K562 (cell line): ENCODE data around the gene RHBDF2. TPM values are rescaled to one million over a fixed set of nuclear protein-coding genes. Genes with fewer than 3 reads are reported as not detected.

ENCODE experiments used
- CHCHD3 ChIP-seq: fragments of 250-450 bp; sonication (Bioruptor Pico); IDR thresholded peaks from 2 replicates; pipeline ENCODE4 v2.1.2; 2022; ENCODE audit warnings: mild to moderate bottlenecking
- COPS2 ChIP-seq: fragments of 450-650 bp; conservative IDR thresholded peaks from 2 replicates; pipeline ENCODE4 v1.6.1; 2016; ENCODE audit warnings: mild to moderate bottlenecking, moderate library complexity
- E2F4 ChIP-seq: sonication (generic); formaldehyde crosslinking; IDR thresholded peaks from 2 replicates; pipeline ENCODE4 v1.8.0; 2022; ENCODE audit warnings: mild to moderate bottlenecking, low read depth, missing genetic modification reagents
- EGR1 ChIP-seq: fragments of 450-650 bp; conservative IDR thresholded peaks from 2 replicates; pipeline ENCODE4 v1.6.1; 2017; ENCODE audit warnings: mild to moderate bottlenecking
- FOXK1 ChIP-seq: sonication (generic); formaldehyde crosslinking; IDR thresholded peaks from 2 replicates; pipeline ENCODE4 v1.8.0; 2022; ENCODE audit warnings: missing genetic modification reagents, mild to moderate bottlenecking, borderline replicate concordance
- GTF2F1 ChIP-seq: IDR thresholded peaks from 2 replicates; pipeline ENCODE4 v1.6.1; 2011; ENCODE audit warnings: low read depth, low read length, improper control_type of control experiment
- HCFC1 ChIP-seq: IDR thresholded peaks from 2 replicates; pipeline ENCODE4 v1.6.1; 2012; ENCODE audit warnings: low read depth, low read length, improper control_type of control experiment
- HDAC2 ChIP-seq: fragments of 450-650 bp; IDR thresholded peaks from 2 replicates; pipeline ENCODE4 v1.6.1; 2016; ENCODE audit warnings: mild to moderate bottlenecking
- IRF1 ChIP-seq: sonication (generic); formaldehyde crosslinking; IDR thresholded peaks from 2 replicates; pipeline ENCODE4 v1.8.0; 2022; ENCODE audit warnings: missing genetic modification reagents, mild to moderate bottlenecking, borderline replicate concordance
- LCOR ChIP-seq: sonication (generic); formaldehyde crosslinking; IDR thresholded peaks from 2 replicates; pipeline ENCODE4 v1.8.0; 2022; ENCODE audit warnings: mild to moderate bottlenecking, missing genetic modification reagents
- RCOR1 ChIP-seq, 2 experiments: IDR thresholded peaks; 2 replicates each; pipeline ENCODE4 v1.6.1; 2012; ENCODE audit warnings: low read depth in 2 of 2, low read length in 2 of 2, borderline replicate concordance in 1 of 2, improper control_type of control experiment in 1 of 2
- RFX1 ChIP-seq: fragments of 450-650 bp; IDR thresholded peaks from 2 replicates; pipeline ENCODE4 v1.6.1; 2016; ENCODE audit warnings: mild to moderate bottlenecking, moderate library complexity
- SNAPC5 ChIP-seq: fragments of 250-450 bp; sonication (Bioruptor Pico); IDR thresholded peaks from 2 replicates; pipeline ENCODE4 v1.8.0; 2021; ENCODE audit warnings: moderate library complexity, mild to moderate bottlenecking, inconsistent platforms
- TAF1 ChIP-seq: IDR thresholded peaks from 2 replicates; pipeline ENCODE4 v1.6.1; 2011; ENCODE audit warnings: mild to moderate bottlenecking, low read length, moderate library complexity; ENCODE audit not compliant: insufficient read depth, control insufficient read depth, severe bottlenecking; ENCODE audit errors: extremely low read depth
- ZFX ChIP-seq: sonication (generic); formaldehyde crosslinking; IDR thresholded peaks from 2 replicates; pipeline ENCODE4 v1.8.0; 2022; ENCODE audit warnings: mild to moderate bottlenecking, missing genetic modification reagents, moderate library complexity
- ZKSCAN1 ChIP-seq: fragments of 150-350 bp; IDR thresholded peaks from 2 replicates; pipeline ENCODE4 v1.6.1; 2016; ENCODE audit warnings: low read depth, low read length
- ZNF133 ChIP-seq: fragments of 250-450 bp; sonication (Bioruptor Pico); IDR thresholded peaks from 2 replicates; pipeline ENCODE4 v1.4.0; 2020; ENCODE audit warnings: mild to moderate bottlenecking
- ZNF146 ChIP-seq: IDR thresholded peaks from one replicate; pipeline ENCODE4 v1.6.1; 2018; ENCODE audit warnings: missing compliant biosample characterization; ENCODE audit not compliant: unreplicated experiment
- ZNF274 ChIP-seq: IDR thresholded peaks from 2 replicates; pipeline ENCODE4 v1.6.1; 2011; ENCODE audit warnings: low read depth, mild to moderate bottlenecking, low read length, moderate library complexity, borderline replicate concordance
- ZNF316 ChIP-seq: fragments of 450-650 bp; IDR thresholded peaks from 2 replicates; pipeline ENCODE4 v1.6.1; 2016
- ZNF436 ChIP-seq: fragments of 250-450, 450-650 bp; sonication (Bioruptor Pico); formaldehyde crosslinking; IDR thresholded peaks from 2 replicates; pipeline ENCODE4 v1.7.0; 2020; ENCODE audit warnings: mild to moderate bottlenecking
- ZNF717 ChIP-seq: fragments of 250-450 bp; sonication (Bioruptor Pico); IDR thresholded peaks from 2 replicates; pipeline ENCODE4 v1.5.0; 2021
- ZNF764 ChIP-seq: fragments of 250-450 bp; sonication (Bioruptor Pico); IDR thresholded peaks from 2 replicates; pipeline ENCODE4 v1.4.0; 2020; ENCODE audit warnings: low read depth, mild to moderate bottlenecking, moderate library complexity
- polyA plus RNA-seq, 8 experiments: library from polyadenylated mRNA; depleted of rRNA in 4 of 8; stranded (reverse) in 5 of 8; unstranded in 3 of 8; fragments of >200 nt; fragmentation: Nextera tagmentation in 2 of 8; fragmentation: Illumina TruSeq in 1 of 8; extraction: Ambion mirVana in 2 of 8; extraction: Trizol in 1 of 8; gene quantifications; 2 replicates each; pipeline versions ENCODE4 v1.2.1 to v1.2.3, GENCODE V29; 2011 to 2014; ENCODE audit warnings: inconsistent platforms in 1 of 8, missing spikeins in 1 of 8
- total RNA-seq, 7 experiments: library from RNA; depleted of rRNA in 6 of 7; stranded (reverse); fragments of >200 nt in 6 of 7; fragmentation: Illumina TruSeq in 2 of 7; extraction: Trizol in 2 of 7; gene quantifications; 2 replicates each; pipeline versions ENCODE4 v1.2.1 to v1.2.3, GENCODE V29; 2011 to 2021; ENCODE audit warnings: low replicate concordance in 1 of 7
- TF ChIP-seq, protein P1 (sequence below): fragments of 250-450 bp; sonication (Bioruptor Pico); IDR thresholded peaks from 2 replicates; pipeline ENCODE4 v1.4.0; 2020; ENCODE audit warnings: mild to moderate bottlenecking, moderate library complexity
- TF ChIP-seq, protein P2 (sequence below): sonication (generic); formaldehyde crosslinking; IDR thresholded peaks from 2 replicates; pipeline ENCODE4 v1.8.0; 2022; ENCODE audit warnings: mild to moderate bottlenecking, missing genetic modification reagents, borderline replicate concordance

The RHBDF2 gene
- total and polyA plus RNA-seq, 9 of the 15 experiments (the other 6 are each of a cell fraction or from before 2014, with no cell fraction given), result 0.04 to 2.8 (median 1.1) TPM

GRCh38 chr17:76452660-76453430 is 48.4 kb downstream of the RHBDF2 start, which contains the start of gene UBE2O (continued):
- TF ChIP-seq, protein P1, sequence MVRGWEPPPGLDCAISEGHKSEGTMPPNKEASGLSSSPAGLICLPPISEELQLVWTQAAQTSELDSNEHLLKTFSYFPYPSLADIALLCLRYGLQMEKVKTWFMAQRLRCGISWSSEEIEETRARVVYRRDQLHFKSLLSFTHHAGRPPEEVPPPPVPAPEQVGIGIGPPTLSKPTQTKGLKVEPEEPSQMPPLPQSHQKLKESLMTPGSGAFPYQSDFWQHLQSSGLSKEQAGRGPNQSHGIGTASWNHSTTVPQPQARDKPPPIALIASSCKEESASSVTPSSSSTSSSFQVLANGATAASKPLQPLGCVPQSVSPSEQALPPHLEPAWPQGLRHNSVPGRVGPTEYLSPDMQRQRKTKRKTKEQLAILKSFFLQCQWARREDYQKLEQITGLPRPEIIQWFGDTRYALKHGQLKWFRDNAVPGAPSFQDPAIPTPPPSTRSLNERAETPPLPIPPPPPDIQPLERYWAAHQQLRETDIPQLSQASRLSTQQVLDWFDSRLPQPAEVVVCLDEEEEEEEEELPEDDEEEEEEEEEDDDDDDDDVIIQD (CRISPR knock-in tag), result no peak
- TF ChIP-seq ZNF436 (no peak), ZNF764 (no peak), IRF1 (CRISPR knock-in tag) (no peak), LCOR (CRISPR knock-in tag) (no peak), COPS2 (no peak), ZNF316 (no peak), RFX1 (peak; percentile 98), TAF1 (peak; percentile 74), ZFX (peak; percentile 62), ZNF146 (CRISPR knock-in tag) (no peak), ZKSCAN1 (no peak), HDAC2 (peak; percentile 99), FOXK1 (CRISPR knock-in tag) (no peak), CHCHD3 (CRISPR knock-in tag) (no peak), EGR1 (peak; percentile 65), RCOR1 (IDR thresholded peaks at IDR 0.05; ENCODE audit: borderline replicate concordance in 1 of 2, low read depth in 2 of 2, low read length in 2 of 2) (peak; percentile 95 to 100), HCFC1 (peak; percentile 49), ZNF717 (CRISPR knock-in tag) (no peak), SNAPC5 (CRISPR knock-in tag) (no peak), E2F4 (no peak), ZNF274 (no peak), ZNF133 (no peak), GTF2F1 (no peak)
- TF ChIP-seq, protein P2, sequence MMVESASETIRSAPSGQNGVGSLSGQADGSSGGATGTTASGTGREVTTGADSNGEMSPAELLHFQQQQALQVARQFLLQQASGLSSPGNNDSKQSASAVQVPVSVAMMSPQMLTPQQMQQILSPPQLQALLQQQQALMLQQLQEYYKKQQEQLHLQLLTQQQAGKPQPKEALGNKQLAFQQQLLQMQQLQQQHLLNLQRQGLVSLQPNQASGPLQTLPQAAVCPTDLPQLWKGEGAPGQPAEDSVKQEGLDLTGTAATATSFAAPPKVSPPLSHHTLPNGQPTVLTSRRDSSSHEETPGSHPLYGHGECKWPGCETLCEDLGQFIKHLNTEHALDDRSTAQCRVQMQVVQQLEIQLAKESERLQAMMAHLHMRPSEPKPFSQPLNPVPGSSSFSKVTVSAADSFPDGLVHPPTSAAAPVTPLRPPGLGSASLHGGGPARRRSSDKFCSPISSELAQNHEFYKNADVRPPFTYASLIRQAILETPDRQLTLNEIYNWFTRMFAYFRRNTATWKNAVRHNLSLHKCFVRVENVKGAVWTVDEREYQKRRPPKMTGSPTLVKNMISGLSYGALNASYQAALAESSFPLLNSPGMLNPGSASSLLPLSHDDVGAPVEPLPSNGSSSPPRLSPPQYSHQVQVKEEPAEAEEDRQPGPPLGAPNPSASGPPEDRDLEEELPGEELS, result no peak; the same call in 1 of the 2 replicates
